Measurements from ENCODE around the gene ZBTB7C.

ZBTB7C gene

DNA sequence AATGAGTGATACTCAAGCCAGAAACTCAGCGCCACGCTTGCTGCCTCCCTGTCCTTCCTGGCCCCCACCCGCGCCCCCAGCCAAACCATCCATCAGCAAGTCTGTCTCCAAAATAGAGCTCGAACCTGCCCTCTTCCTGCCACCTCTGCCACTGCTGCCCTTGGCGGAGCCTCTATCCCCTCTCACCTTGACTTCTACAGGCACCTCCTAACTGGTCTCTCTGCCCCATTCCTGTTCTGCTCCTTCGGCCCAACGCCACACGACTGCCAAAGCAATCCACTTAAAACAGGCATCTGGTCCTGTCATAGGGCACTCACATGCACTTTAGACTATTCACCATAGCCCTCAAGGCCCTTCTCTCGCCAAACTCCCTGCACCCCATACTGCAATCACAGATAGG lies 268.5 kb downstream of the ZBTB7C start:
- no peak overlapping the region for H3K4me2 ChIP-seq (ENCODE audit: low read length)
- H3K36me3 ChIP-seq (ENCODE audit: control insufficient read depth, insufficient read depth, low read length) = no peaks in the 10 kb centered on the region
- H3K79me2 ChIP-seq = no peaks in the 10 kb centered on the region
- H3K9me3 ChIP-seq (ENCODE audit: control insufficient read depth, low read length) = no peaks in the 10 kb centered on the region
- no peaks in the 10 kb centered on the region for H3K27me3 ChIP-seq (ENCODE audit: control insufficient read depth, insufficient read depth, low read length)
- H3K27ac ChIP-seq = no peak overlapping the region
- H3K4me3 ChIP-seq (ENCODE audit: low read depth, low read length) = no peak overlapping the region
- H3K9ac ChIP-seq = no peak overlapping the region
- no peak overlapping the region for H2AFZ ChIP-seq
- TF ChIP-seq CTCF (IDR thresholded peaks at IDR 0.05) = no peak
- peaks cover 32% of the 10 kb centered on the region for H3K4me1 ChIP-seq

- Histone ChIP-seq H2AFZ (peak overlapping the region; percentile 56), H3K27me3 (ENCODE audit: control insufficient read depth, insufficient read depth, low read length) (no peaks in the 10 kb centered on the region), H3K9me3 (ENCODE audit: control insufficient read depth, low read length) (no peaks in the 10 kb centered on the region), H3K4me3 (ENCODE audit: low read depth, low read length) (no peak overlapping the region), H3K9ac (no peak overlapping the region), H3K79me2 (no peaks in the 10 kb centered on the region), H3K27ac (no peak overlapping the region), H3K4me1 (peaks cover 34% of the 10 kb centered on the region), H3K36me3 (ENCODE audit: control insufficient read depth, insufficient read depth, low read length) (no peaks in the 10 kb centered on the region), H3K4me2 (ENCODE audit: low read length) (no peak overlapping the region)
- no peak for TF ChIP-seq CTCF (IDR thresholded peaks at IDR 0.05)
Observed at GRCh38 chr18:48139431-48140347, 269.5 kb downstream of the ZBTB7C start.

DNA sequence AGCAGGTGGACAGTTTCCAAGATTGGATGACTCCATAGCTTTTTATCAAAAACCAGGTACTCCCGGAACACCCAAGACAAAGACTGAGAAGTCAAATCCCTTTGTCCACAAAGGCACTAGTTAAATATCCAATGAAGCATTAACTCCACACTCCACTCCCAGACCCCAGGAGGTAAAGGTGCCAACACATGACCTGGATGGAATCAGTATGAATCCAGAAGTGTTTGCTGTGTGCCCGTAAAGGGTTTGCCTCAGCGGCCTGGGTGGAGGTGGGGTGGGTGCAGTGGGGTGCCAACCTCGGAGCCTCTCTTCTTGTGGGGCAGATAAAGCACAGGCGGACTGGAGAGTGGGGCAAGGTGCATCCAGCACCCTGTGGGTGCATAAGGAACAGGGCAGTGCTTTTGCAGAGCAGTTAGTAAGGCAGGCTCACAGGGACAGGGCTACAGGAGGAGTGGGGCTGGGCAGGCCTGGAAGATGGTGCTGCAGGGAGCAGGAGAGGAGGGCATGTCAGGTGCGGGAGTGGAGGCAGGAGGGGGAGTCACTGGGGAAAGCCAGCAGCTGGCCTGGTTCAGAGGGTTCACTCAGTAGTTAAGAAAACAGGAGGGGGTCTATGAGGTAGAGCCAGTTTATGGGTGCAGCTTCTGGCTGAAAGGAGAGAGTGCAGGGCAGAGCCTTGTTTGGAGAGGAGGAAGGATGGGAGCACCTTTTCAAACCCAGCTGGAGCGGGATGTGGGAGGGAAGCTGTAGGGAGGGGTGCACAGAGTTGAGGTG lies 270.3 kb downstream of the ZBTB7C start:
- H3K36me3 ChIP-seq (ENCODE audit: control insufficient read depth, insufficient read depth, low read length) = no peaks in the 10 kb centered on the region
- no peaks in the 10 kb centered on the region for H3K79me2 ChIP-seq
- H3K27me3 ChIP-seq (ENCODE audit: control insufficient read depth, insufficient read depth, low read length) = no peaks in the 10 kb centered on the region
- TF ChIP-seq CTCF (IDR thresholded peaks at IDR 0.05) = no peak
- peaks cover 34% of the 10 kb centered on the region for H3K4me1 ChIP-seq
- no peak overlapping the region for H3K9ac ChIP-seq
- H3K9me3 ChIP-seq (ENCODE audit: control insufficient read depth, low read length) = no peaks in the 10 kb centered on the region
- no peak overlapping the region for H3K4me2 ChIP-seq (ENCODE audit: low read length)
- H3K27ac ChIP-seq = no peak overlapping the region
- H3K4me3 ChIP-seq (ENCODE audit: low read depth, low read length) = no peak overlapping the region
- H2AFZ ChIP-seq = no peak overlapping the region

DNA sequence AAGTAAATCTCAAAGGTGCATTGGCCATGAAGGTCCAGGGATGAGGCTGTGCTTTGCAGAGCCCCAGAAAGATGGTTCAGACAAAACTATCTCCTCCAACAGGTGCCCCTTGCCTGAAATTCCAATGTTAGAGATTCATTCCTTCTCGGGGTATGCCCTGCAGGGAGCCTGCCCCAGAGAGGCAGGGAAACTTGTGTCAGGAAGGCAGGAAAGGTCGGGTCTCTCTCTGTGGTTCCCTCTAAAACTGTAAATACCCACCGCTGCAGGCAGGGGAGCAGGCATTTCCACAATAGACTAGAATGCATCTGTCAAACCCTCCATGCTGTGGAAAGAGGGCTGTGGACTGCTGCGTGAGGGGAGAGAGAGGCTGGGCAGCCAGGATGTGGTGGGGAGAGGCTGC lies 271.0 kb downstream of the ZBTB7C start:
- no peak overlapping the region for H3K9ac ChIP-seq

More for the DNA sequence above, 271.0 kb downstream of the ZBTB7C start:
- no peaks in the 10 kb centered on the region for H3K27me3 ChIP-seq (ENCODE audit: control insufficient read depth, insufficient read depth, low read length)
- H3K4me3 ChIP-seq (ENCODE audit: low read depth, low read length) = no peak overlapping the region
- TF ChIP-seq CTCF (IDR thresholded peaks at IDR 0.05) = no peak
- H2AFZ ChIP-seq = no peak overlapping the region
- no peak overlapping the region for H3K4me2 ChIP-seq (ENCODE audit: low read length)
- H3K27ac ChIP-seq = no peak overlapping the region
- H3K79me2 ChIP-seq = no peaks in the 10 kb centered on the region
- peaks cover 31% of the 10 kb centered on the region for H3K4me1 ChIP-seq
- no peaks in the 10 kb centered on the region for H3K9me3 ChIP-seq (ENCODE audit: control insufficient read depth, low read length)
- H3K36me3 ChIP-seq (ENCODE audit: control insufficient read depth, insufficient read depth, low read length) = no peaks in the 10 kb centered on the region
